Activated CD4-positive, alpha-beta memory T cell treated with anti-CD3 and anti-CD28 coated beads for 36 hours (primary cell): ENCODE measurements around the gene H1-8. TPM values are rescaled to one million over a fixed set of nuclear protein-coding genes. Genes with fewer than 3 reads are reported as not detected.

Experiments
- CTCF ChIA-PET: fragments of 350-600 bp; sonication (Branson Sonifier 250); formaldehyde crosslinking; loops from one replicate; lab custom pipeline; 2021; ENCODE audit warnings: antibody characterized with exemption, inconsistent platforms; lab: Charles Lee
- POLR2A ChIA-PET: fragments of 350-600 bp; sonication (Branson Sonifier 250); formaldehyde crosslinking; loops from one replicate; lab custom pipeline; 2021; ENCODE audit warnings: antibody characterized with exemption; lab: Charles Lee
- DNase-seq: peaks from one replicate; pipeline ENCODE4 v3.0.0-alpha.2; 2020
- H3K27ac Mint-ChIP-seq: one replicate; pipeline ENCODE4 v1.8.0; 2021; ENCODE audit warnings: mixed read lengths
- H3K27me3 Mint-ChIP-seq: one replicate; pipeline ENCODE4 v1.8.0; 2021; ENCODE audit warnings: mixed read lengths
- H3K36me3 Mint-ChIP-seq: one replicate; pipeline ENCODE4 v1.8.0; 2021; ENCODE audit warnings: mixed read lengths
- H3K4me1 Mint-ChIP-seq: one replicate; pipeline ENCODE4 v1.8.0; 2021; ENCODE audit warnings: low read depth, mixed read lengths
- H3K4me3 Mint-ChIP-seq: one replicate; pipeline ENCODE4 v1.8.0; 2021; ENCODE audit warnings: mild to moderate bottlenecking, mixed read lengths
- H3K9me3 Mint-ChIP-seq: one replicate; pipeline ENCODE4 v1.8.0; 2021; ENCODE audit warnings: mixed read lengths
- intact Hi-C: fragments of 100-400 bp; cut with micrococcal nuclease; formaldehyde crosslinking; loops from one replicate; pipeline ENCODE4 v1.15.1; 2023
- total RNA-seq, 2 experiments: library from RNA; stranded (reverse); gene quantifications; one replicate each; pipeline ENCODE4 v1.2.3, GENCODE V29; 2021

H1-8 gene
- total RNA-seq, 2 experiments from 2014 or later = not detected

DNA sequence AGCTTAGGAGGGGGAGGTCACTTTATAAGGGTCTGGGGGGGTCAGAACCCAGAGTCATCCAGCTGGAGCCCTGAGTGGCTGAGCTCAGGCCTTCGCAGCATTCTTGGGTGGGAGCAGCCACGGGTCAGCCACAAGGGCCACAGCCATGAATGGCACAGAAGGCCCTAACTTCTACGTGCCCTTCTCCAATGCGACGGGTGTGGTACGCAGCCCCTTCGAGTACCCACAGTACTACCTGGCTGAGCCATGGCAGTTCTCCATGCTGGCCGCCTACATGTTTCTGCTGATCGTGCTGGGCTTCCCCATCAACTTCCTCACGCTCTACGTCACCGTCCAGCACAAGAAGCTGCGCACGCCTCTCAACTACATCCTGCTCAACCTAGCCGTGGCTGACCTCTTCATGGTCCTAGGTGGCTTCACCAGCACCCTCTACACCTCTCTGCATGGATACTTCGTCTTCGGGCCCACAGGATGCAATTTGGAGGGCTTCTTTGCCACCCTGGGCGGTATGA lies 14.3 kb upstream of the H1-8 start, which contains the start of gene RHO:
Gene RHO (plus strand): TSS at position 51 of the 512 bp plus-strand sequence. CDS start 95 bp downstream, at position 146.
- H3K9me3 Mint-ChIP-seq = no peaks in the 10 kb centered on the region
- no peaks in the 10 kb centered on the region for H3K36me3 Mint-ChIP-seq
- no peaks in the 10 kb centered on the region for H3K4me1 Mint-ChIP-seq
- intact Hi-C loops = no loop called here
- H3K4me3 Mint-ChIP-seq = no peak within 1 kb of the TSS
- ChIA-PET POLR2A (no interaction called here), CTCF (no interaction called here)
- no peak for DNase-seq
- no peak within 1 kb of the TSS for H3K27ac Mint-ChIP-seq
- no peaks in the 10 kb centered on the region for H3K27me3 Mint-ChIP-seq

DNA sequence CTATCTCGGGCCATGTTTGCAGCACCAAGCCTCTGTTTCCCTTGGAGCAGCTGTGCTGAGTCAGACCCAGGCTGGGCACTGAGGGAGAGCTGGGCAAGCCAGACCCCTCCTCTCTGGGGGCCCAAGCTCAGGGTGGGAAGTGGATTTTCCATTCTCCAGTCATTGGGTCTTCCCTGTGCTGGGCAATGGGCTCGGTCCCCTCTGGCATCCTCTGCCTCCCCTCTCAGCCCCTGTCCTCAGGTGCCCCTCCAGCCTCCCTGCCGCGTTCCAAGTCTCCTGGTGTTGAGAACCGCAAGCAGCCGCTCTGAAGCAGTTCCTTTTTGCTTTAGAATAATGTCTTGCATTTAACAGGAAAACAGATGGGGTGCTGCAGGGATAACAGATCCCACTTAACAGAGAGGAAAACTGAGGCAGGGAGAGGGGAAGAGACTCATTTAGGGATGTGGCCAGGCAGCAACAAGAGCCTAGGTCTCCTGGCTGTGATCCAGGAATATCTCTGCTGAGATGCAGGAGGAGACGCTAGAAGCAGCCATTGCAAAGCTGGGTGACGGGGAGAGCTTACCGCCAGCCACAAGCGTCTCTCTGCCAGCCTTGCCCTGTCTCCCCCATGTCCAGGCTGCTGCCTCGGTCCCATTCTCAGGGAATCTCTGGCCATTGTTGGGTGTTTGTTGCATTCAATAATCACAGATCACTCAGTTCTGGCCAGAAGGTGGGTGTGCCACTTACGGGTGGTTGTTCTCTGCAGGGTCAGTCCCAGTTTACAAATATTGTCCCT lies 13.4 kb upstream of the H1-8 start:
- H3K9me3 Mint-ChIP-seq = no peaks in the 10 kb centered on the region
- DNase-seq = no peak
- no peaks in the 10 kb centered on the region for H3K4me1 Mint-ChIP-seq
- CTCF ChIA-PET = no interaction called here
- intact Hi-C loops = no loop called here
- H3K4me3 Mint-ChIP-seq = no peak overlapping the region
- no peaks in the 10 kb centered on the region for H3K27me3 Mint-ChIP-seq
- POLR2A ChIA-PET = no interaction called here
- no peak overlapping the region for H3K27ac Mint-ChIP-seq
- H3K36me3 Mint-ChIP-seq = no peaks in the 10 kb centered on the region

DNA sequence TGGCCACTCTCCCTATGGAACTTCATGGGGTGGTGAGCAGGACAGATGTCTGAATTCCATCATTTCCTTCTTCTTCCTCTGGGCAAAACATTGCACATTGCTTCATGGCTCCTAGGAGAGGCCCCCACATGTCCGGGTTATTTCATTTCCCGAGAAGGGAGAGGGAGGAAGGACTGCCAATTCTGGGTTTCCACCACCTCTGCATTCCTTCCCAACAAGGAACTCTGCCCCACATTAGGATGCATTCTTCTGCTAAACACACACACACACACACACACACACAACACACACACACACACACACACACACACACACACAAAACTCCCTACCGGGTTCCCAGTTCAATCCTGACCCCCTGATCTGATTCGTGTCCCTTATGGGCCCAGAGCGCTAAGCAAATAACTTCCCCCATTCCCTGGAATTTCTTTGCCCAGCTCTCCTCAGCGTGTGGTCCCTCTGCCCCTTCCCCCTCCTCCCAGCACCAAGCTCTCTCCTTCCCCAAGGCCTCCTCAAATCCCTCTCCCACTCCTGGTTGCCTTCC lies 12.7 kb upstream of the H1-8 start:
- intact Hi-C loops = no loop called here
- Mint-ChIP-seq H3K4me1 (no peaks in the 10 kb centered on the region), H3K27ac (no peak overlapping the region), H3K36me3 (no peaks in the 10 kb centered on the region), H3K4me3 (no peak overlapping the region), H3K27me3 (no peaks in the 10 kb centered on the region), H3K9me3 (no peaks in the 10 kb centered on the region)
- DNase-seq = no peak
- CTCF ChIA-PET = no interaction called here
- POLR2A ChIA-PET = no interaction called here

GRCh38 chr3:129530821-129531220 lies 12.2 kb upstream of the H1-8 start:
- intact Hi-C loops = no loop called here
- ChIA-PET CTCF (no interaction called here), POLR2A (no interaction called here)
- Mint-ChIP-seq H3K9me3 (no peaks in the 10 kb centered on the region), H3K36me3 (no peaks in the 10 kb centered on the region), H3K27me3 (no peaks in the 10 kb centered on the region), H3K4me1 (no peaks in the 10 kb centered on the region), H3K4me3 (no peak overlapping the region), H3K27ac (no peak overlapping the region)
- DNase-seq = no peak

DNA sequence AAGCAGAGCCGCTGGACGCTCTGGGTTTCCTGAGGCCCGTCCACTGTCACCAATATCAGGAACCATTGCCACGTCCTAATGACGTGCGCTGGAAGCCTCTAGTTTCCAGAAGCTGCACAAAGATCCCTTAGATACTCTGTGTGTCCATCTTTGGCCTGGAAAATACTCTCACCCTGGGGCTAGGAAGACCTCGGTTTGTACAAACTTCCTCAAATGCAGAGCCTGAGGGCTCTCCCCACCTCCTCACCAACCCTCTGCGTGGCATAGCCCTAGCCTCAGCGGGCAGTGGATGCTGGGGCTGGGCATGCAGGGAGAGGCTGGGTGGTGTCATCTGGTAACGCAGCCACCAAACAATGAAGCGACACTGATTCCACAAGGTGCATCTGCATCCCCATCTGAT lies 11.3 kb upstream of the H1-8 start:
- no peaks in the 10 kb centered on the region for H3K9me3 Mint-ChIP-seq
- ChIA-PET CTCF (no interaction called here), POLR2A (no interaction called here)
- no peak overlapping the region for H3K27ac Mint-ChIP-seq
- H3K36me3 Mint-ChIP-seq = no peaks in the 10 kb centered on the region
- no peak overlapping the region for H3K4me3 Mint-ChIP-seq
- no peaks in the 10 kb centered on the region for H3K27me3 Mint-ChIP-seq
- no peak for DNase-seq
- no peaks in the 10 kb centered on the region for H3K4me1 Mint-ChIP-seq
- intact Hi-C loops = no loop called here

DNA sequence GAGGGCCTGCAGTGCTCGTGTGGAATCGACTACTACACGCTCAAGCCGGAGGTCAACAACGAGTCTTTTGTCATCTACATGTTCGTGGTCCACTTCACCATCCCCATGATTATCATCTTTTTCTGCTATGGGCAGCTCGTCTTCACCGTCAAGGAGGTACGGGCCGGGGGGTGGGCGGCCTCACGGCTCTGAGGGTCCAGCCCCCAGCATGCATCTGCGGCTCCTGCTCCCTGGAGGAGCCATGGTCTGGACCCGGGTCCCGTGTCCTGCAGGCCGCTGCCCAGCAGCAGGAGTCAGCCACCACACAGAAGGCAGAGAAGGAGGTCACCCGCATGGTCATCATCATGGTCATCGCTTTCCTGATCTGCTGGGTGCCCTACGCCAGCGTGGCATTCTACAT lies 10.7 kb upstream of the H1-8 start:
- ChIA-PET POLR2A (no interaction called here), CTCF (no interaction called here)
- H3K27me3 Mint-ChIP-seq = no peaks in the 10 kb centered on the region
- intact Hi-C loops = no loop called here
- no peak overlapping the region for H3K27ac Mint-ChIP-seq
- no peak for DNase-seq
- H3K4me1 Mint-ChIP-seq = no peaks in the 10 kb centered on the region
- H3K4me3 Mint-ChIP-seq = no peak overlapping the region
- H3K36me3 Mint-ChIP-seq = no peaks in the 10 kb centered on the region
- no peaks in the 10 kb centered on the region for H3K9me3 Mint-ChIP-seq

GRCh38 chr3:129533406-129533805 lies 9.6 kb upstream of the H1-8 start:
- Mint-ChIP-seq H3K9me3 (no peaks in the 10 kb centered on the region), H3K27me3 (no peaks in the 10 kb centered on the region), H3K4me3 (no peak overlapping the region), H3K36me3 (no peaks in the 10 kb centered on the region), H3K27ac (no peak overlapping the region), H3K4me1 (no peaks in the 10 kb centered on the region)
- no peak for DNase-seq
- CTCF ChIA-PET = no interaction called here
- POLR2A ChIA-PET = no interaction called here
- intact Hi-C loops = no loop called here

DNA sequence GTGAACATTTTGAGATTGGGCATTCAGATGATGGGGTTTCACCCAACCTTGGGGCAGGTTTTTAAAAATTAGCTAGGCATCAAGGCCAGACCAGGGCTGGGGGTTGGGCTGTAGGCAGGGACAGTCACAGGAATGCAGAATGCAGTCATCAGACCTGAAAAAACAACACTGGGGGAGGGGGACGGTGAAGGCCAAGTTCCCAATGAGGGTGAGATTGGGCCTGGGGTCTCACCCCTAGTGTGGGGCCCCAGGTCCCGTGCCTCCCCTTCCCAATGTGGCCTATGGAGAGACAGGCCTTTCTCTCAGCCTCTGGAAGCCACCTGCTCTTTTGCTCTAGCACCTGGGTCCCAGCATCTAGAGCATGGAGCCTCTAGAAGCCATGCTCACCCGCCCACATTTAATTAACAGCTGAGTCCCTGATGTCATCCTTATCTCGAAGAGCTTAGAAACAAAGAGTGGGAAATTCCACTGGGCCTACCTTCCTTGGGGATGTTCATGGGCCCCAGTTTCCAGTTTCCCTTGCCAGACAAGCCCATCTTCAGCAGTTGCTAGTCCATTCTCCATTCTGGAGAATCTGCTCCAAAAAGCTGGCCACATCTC lies 8.4 kb upstream of the H1-8 start:
- no peaks in the 10 kb centered on the region for H3K4me1 Mint-ChIP-seq
- no peaks in the 10 kb centered on the region for H3K27me3 Mint-ChIP-seq
- no peaks in the 10 kb centered on the region for H3K36me3 Mint-ChIP-seq
- ChIA-PET POLR2A (no interaction called here), CTCF (no interaction called here)
- no peak for DNase-seq
- no peak overlapping the region for H3K4me3 Mint-ChIP-seq
- H3K27ac Mint-ChIP-seq = no peak overlapping the region
- intact Hi-C loops = no loop called here
- no peaks in the 10 kb centered on the region for H3K9me3 Mint-ChIP-seq

DNA sequence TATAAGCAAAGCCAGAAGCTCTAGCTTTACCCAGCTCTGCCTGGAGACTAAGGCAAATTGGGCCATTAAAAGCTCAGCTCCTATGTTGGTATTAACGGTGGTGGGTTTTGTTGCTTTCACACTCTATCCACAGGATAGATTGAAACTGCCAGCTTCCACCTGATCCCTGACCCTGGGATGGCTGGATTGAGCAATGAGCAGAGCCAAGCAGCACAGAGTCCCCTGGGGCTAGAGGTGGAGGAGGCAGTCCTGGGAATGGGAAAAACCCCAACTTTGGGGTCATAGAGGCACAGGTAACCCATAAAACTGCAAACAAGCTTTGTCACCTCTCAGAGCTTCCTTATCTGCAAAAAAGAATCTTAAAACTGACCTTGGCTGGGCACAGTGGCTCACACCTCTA lies 7.9 kb upstream of the H1-8 start:
- no peaks in the 10 kb centered on the region for H3K27me3 Mint-ChIP-seq
- intact Hi-C loops = no loop called here
- POLR2A ChIA-PET = no interaction called here
- H3K9me3 Mint-ChIP-seq = no peaks in the 10 kb centered on the region
- H3K4me1 Mint-ChIP-seq = no peaks in the 10 kb centered on the region
- no peak overlapping the region for H3K4me3 Mint-ChIP-seq
- H3K36me3 Mint-ChIP-seq = no peaks in the 10 kb centered on the region
- H3K27ac Mint-ChIP-seq = no peak overlapping the region
- CTCF ChIA-PET = no interaction called here
- no peak for DNase-seq

DNA sequence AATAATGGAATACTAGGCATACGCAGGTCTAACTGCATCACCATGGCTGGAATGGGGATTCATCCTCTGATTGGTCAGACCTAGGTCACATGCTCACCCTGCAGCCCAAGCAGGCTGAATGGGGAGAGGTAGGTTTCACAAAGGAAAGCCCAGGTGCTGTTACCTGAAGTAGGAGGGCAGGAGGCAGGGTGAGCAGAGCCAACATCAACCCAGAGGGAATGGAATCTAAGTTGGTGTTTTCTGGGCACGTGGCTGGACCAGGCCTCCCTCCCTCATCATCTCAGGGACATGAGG lies 6.7 kb upstream of the H1-8 start:
- Mint-ChIP-seq H3K4me1 (no peaks in the 10 kb centered on the region), H3K36me3 (no peaks in the 10 kb centered on the region), H3K9me3 (no peaks in the 10 kb centered on the region), H3K27me3 (no peaks in the 10 kb centered on the region), H3K27ac (no peak overlapping the region), H3K4me3 (no peak overlapping the region)
- no peak for DNase-seq
- POLR2A ChIA-PET = no interaction called here
- CTCF ChIA-PET = no interaction called here
- intact Hi-C loops = no loop called here

- Mint-ChIP-seq H3K4me3 (no peak overlapping the region), H3K27me3 (no peaks in the 10 kb centered on the region), H3K36me3 (no peaks in the 10 kb centered on the region), H3K4me1 (no peaks in the 10 kb centered on the region), H3K27ac (no peak overlapping the region), H3K9me3 (no peaks in the 10 kb centered on the region)
- intact Hi-C loops = no loop called here
- ChIA-PET POLR2A (no interaction called here), CTCF (no interaction called here)
- no peak for DNase-seq
Measured at GRCh38 chr3:129536804-129537203, 6.2 kb upstream of the H1-8 start.

DNA sequence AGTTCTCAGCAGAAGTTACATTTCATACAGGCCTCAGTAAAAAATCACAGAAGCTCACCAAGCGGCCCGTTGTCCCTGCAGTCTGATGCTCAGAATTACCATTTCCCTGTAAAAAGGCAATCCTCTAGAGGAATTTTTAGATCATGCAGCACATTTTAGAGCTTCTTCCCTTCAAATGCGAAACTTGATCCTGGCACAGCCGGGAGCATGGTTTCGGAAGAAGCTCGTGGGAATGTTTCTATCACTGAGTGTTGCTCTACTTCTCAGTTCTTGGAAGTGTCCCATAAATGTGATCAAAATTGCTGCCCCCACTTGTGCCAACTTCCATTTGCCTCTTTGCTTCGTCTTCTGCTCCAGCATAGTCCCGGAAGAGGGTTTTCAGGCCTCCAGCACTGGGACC lies 3.8 kb upstream of the H1-8 start:
- Mint-ChIP-seq H3K27ac (no peak overlapping the region), H3K36me3 (no peaks in the 10 kb centered on the region), H3K27me3 (no peaks in the 10 kb centered on the region), H3K4me3 (no peak overlapping the region), H3K9me3 (no peaks in the 10 kb centered on the region), H3K4me1 (no peaks in the 10 kb centered on the region)
- ChIA-PET CTCF (interaction anchor here (0.9 kb wide), 1 partner anchor 49 kb away, joined by 3 read pairs; no protein-coding TSS in a partner anchor), POLR2A (no interaction called here)
- intact Hi-C loops = no loop called here
- no peak for DNase-seq
